Breast epithelium (tissue), 3 donors: Measurements from ENCODE around the gene PCSK2.

ENCODE experiments used
- CTCF ChIP-seq, 3 donors: fragments of 450-650 bp; IDR thresholded peaks; one replicate each; pipeline ENCODE4 v1.5.1; 2016 to 2017; ENCODE audit warnings: antibody characterized with exemption in 3 of 3, mild to moderate bottlenecking in 3 of 3, moderate library complexity in 3 of 3
- POLR2A ChIP-seq: fragments of 450-650 bp; IDR thresholded peaks from one replicate; pipeline ENCODE4 v1.6.1; 2016; ENCODE audit warnings: antibody characterized with exemption, mild to moderate bottlenecking, moderate library complexity
- POLR2AphosphoS5 ChIP-seq, 3 donors: sonication (generic); formaldehyde crosslinking; IDR thresholded peaks; one replicate each; pipeline ENCODE4 v1.6.1; 2017; ENCODE audit warnings: antibody characterized with exemption in 3 of 3

- no peak for TF ChIP-seq CTCF (IDR thresholded peaks at IDR 0.05)
- no peak for TF ChIP-seq POLR2A
- TF ChIP-seq POLR2AphosphoS5 (IDR thresholded peaks at IDR 0.05): no peak
Observed at GRCh38 chr20:17500826-17501225, 274.0 kb downstream of the PCSK2 start.
